GM12873 (cell line): ENCODE data around the gene KSR1.

Source experiments
- TF ChIP-seq, protein P1 (sequence below): IDR thresholded peaks from 2 replicates; pipeline ENCODE4 v1.5.1; 2012; ENCODE audit warnings: low read depth, mild to moderate bottlenecking, moderate library complexity, low read length, control low read depth; ENCODE audit not compliant: insufficient read depth; ENCODE audit errors: missing control alignments

The KSR1 gene

DNA sequence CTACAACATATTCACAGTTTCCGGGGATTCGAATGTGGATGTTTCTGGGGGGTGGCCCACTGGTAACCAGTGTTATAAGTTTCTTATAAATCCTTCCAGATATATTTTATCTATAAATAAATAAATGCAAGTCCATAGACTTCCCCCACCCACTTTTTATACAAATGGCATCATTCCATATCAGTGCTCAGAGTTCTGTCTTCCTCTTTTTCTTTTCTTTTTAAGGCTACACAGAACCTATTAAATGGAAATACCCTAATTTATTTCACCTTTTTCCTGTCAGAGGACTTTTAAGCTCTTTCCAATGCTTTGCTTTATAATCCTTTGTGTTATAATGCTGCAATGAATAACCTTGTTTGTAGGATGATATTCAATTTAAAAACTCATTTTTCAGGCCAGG is 178.5 kb downstream of the KSR1 start:
- TF ChIP-seq, protein P1, sequence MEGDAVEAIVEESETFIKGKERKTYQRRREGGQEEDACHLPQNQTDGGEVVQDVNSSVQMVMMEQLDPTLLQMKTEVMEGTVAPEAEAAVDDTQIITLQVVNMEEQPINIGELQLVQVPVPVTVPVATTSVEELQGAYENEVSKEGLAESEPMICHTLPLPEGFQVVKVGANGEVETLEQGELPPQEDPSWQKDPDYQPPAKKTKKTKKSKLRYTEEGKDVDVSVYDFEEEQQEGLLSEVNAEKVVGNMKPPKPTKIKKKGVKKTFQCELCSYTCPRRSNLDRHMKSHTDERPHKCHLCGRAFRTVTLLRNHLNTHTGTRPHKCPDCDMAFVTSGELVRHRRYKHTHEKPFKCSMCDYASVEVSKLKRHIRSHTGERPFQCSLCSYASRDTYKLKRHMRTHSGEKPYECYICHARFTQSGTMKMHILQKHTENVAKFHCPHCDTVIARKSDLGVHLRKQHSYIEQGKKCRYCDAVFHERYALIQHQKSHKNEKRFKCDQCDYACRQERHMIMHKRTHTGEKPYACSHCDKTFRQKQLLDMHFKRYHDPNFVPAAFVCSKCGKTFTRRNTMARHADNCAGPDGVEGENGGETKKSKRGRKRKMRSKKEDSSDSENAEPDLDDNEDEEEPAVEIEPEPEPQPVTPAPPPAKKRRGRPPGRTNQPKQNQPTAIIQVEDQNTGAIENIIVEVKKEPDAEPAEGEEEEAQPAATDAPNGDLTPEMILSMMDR, result no peak

DNA sequence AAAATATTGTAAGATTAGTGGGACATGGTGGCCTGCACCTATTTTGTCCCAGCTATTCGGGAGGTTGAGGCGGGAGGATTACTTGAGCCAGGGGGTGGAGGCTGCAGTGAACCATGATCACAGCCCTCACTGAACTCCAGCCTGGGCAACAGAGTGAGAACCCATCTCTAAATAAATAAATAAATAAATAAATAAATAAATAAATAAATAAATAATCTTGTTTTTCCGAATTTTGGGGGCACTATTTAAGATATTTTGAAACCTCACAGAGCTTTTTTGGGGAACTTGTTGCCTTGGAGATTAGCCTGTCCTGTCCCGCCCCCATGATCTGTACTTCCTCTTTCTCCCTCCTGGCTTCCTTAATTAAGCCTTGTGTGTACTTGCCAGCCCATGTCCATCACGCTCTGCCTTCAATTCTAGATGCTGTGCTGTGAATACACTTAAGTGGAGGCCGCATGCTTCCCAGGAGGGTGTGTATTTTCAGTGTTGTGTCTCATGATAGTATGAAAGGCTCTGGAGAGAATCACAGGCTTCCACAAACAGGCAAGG is 179.1 kb downstream of the KSR1 start:
- TF ChIP-seq, protein P1, result no peak

DNA sequence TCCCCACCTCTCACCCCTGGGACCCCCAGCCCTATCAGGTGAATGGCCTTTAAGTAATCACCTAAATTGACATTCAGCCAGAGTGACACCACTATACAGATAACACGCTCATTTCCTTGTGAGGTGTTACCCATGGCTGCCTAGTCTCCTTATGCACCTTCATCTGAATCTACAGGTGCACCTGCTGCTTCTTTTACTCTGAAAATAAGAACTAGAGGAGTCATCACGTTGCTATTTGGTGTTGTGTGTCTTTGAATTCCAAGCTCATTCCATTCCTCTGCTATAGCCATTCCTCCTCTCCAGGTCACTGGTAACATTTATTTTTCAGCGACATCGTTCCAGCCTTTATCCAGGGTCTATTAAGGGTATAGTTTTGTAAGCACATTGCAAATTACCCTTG is 184.5 kb downstream of the KSR1 start:
- TF ChIP-seq, protein P1, result no peak

DNA sequence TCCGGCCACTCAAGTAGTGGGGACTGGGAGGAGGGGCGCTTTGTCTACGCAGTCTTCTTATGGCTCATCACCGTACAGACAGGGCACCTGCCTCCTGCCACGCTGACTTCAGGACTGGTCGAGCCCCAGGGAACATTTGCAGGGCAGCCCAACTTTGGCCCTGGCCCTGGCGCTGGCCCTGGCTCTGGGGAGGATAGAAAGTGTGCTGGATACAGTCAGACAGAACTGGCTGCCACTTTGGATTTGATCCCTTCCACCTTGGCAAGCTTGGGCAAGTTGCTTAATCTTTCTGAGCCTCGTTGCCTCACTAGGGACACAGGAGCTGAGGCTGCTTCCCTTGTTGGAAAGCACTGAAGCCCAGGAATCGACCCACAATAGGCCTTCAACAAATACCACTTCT is 188.3 kb downstream of the KSR1 start:
- TF ChIP-seq, protein P1, result no peak

DNA sequence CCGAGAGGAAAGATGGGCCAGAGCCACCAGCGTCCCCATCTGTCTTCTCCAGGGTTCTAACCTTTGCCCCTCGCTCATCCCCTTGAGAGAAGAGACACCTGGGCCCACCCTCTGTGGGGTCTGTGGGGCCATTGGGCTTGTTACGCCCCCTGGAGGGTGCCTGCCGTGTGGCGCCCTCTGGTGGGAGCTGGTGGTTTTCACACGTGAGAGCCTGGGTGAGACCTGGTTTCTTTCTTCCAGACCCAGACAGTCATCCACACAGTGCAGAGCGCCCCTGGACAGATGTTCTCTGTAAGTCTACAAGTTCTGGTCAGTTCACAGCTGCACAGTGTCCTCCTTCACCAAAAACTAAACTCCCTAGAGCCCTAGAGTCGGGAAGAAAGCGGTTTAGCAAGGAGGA is 189.4 kb downstream of the KSR1 start:
- TF ChIP-seq, protein P1, result peak; percentile 13

DNA sequence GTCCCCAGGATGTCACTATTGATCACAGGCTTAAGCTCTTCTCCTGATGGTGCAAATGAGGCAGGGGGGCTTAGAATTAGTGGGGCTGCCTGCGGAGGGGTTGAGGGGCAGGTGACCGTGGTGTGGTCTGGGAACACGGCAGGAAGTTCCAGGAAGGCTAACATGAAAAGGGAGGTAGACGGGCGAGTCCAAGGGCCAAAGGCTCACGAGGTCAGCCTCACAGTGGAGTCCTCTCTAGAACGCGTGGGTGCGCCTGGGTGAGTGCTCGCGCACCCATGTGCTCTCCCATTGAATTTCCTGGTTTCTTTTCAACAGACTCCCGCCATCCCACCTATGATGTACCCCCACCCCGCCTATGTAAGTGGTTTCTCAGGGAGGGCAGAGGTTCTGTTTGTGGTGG is 190.0 kb downstream of the KSR1 start:
- TF ChIP-seq, protein P1, result no peak

DNA sequence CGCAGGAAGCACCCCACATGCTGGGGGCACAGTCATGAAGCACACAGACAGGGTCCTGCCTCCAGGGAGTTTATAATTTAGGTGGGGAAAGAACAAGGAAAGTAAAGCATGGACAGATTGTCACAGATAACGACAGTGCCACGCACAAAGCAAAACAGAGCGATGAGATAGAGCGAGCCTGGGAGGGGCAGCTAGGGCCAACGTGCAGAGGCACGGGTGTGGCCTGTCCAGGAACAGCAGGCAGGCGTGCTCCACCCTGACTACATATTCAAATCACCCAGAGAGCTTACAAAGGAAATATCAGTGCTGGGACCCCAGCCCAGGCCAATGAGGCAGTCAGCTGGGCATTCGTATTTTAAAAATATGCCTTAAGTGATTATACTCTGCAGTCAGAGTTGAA is 191.5 kb downstream of the KSR1 start:
- TF ChIP-seq, protein P1, result no peak
